Activated B cell treated with CpG ODN at 0.5 μM for 24 hours (primary cell): ENCODE results near the gene INO80. TPM values are rescaled to one million over a fixed set of nuclear protein-coding genes. Genes with fewer than 3 reads are reported as not detected.

Source experiments
- ATAC-seq: fragments of 200-7000 bp; cut with Tn5 transposase; one replicate; pipeline ENCODE4 v1.10.0; 2021; ENCODE audit warnings: low read depth, mild to moderate bottlenecking, moderate library complexity
- CTCF ChIA-PET: fragments of 350-600 bp; sonication (Branson Sonifier 250); formaldehyde crosslinking; loops from one replicate; lab custom pipeline; 2021; ENCODE audit warnings: antibody characterized with exemption; lab: Charles Lee
- POLR2A ChIA-PET: fragments of 350-600 bp; sonication (Branson Sonifier 250); formaldehyde crosslinking; loops from one replicate; lab custom pipeline; 2021; ENCODE audit warnings: antibody characterized with exemption; lab: Charles Lee
- DNase-seq: peaks from one replicate; pipeline ENCODE4 v3.0.0; 2022
- H3K27ac Mint-ChIP-seq: one replicate; pipeline ENCODE4 v1.8.0; 2020; ENCODE audit warnings: mixed read lengths
- H3K27me3 Mint-ChIP-seq: one replicate; pipeline ENCODE4 v1.8.0; 2021; ENCODE audit warnings: mixed read lengths
- H3K36me3 Mint-ChIP-seq: one replicate; pipeline ENCODE4 v1.8.0; 2021; ENCODE audit warnings: low read depth, mixed read lengths
- H3K4me1 Mint-ChIP-seq: one replicate; pipeline ENCODE4 v1.8.0; 2021; ENCODE audit warnings: mixed read lengths
- H3K4me3 Mint-ChIP-seq: one replicate; pipeline ENCODE4 v1.8.0; 2020; ENCODE audit warnings: mild to moderate bottlenecking, mixed read lengths
- H3K9me3 Mint-ChIP-seq: one replicate; pipeline ENCODE4 v1.8.0; 2020; ENCODE audit warnings: mixed read lengths
- intact Hi-C: fragments of 100-400 bp; cut with micrococcal nuclease; formaldehyde crosslinking; loops from one replicate; pipeline ENCODE4 v1.15.1; 2024
- total RNA-seq: library from RNA; stranded (reverse); gene quantifications from 2 replicates; pipeline ENCODE4 v1.2.3, GENCODE V29; 2022
- TF ChIP-seq, protein P1 (sequence below): fragments of 200-600 bp; IDR thresholded peaks from one replicate; pipeline ENCODE4 v1.8.0; 2022; ENCODE audit warnings: antibody characterized with exemption, mild to moderate bottlenecking

Gene INO80
- total RNA-seq, 1 donor from 2014 or later: 38.8 TPM

DNA sequence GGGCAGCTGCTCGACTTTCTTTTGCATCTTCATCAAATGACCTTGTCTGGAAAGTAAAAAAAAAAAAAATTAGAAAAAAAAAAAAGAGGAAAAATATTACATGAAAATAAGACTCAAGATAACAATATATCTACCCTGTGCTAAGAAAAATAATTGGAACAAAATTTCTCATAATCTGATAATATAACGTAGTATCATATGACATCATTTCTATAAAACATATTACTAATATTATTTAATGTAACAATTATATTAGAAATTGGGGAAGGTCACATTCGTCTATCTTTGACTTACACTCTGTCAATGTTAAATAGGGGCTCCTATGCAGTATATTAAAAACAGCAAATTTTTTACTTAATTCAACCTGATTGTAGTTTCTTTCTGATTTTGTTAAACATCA, 44.1 kb downstream of the INO80 start:
- Mint-ChIP-seq H3K27ac (no peak overlapping the region), H3K4me3 (no peak overlapping the region), H3K9me3 (no peaks in the 10 kb centered on the region), H3K4me1 (no peaks in the 10 kb centered on the region), H3K36me3 (peaks cover 81% of the 10 kb centered on the region), H3K27me3 (no peaks in the 10 kb centered on the region)
- ChIA-PET CTCF (no interaction called here), POLR2A (no interaction called here)
- TF ChIP-seq, protein P1, sequence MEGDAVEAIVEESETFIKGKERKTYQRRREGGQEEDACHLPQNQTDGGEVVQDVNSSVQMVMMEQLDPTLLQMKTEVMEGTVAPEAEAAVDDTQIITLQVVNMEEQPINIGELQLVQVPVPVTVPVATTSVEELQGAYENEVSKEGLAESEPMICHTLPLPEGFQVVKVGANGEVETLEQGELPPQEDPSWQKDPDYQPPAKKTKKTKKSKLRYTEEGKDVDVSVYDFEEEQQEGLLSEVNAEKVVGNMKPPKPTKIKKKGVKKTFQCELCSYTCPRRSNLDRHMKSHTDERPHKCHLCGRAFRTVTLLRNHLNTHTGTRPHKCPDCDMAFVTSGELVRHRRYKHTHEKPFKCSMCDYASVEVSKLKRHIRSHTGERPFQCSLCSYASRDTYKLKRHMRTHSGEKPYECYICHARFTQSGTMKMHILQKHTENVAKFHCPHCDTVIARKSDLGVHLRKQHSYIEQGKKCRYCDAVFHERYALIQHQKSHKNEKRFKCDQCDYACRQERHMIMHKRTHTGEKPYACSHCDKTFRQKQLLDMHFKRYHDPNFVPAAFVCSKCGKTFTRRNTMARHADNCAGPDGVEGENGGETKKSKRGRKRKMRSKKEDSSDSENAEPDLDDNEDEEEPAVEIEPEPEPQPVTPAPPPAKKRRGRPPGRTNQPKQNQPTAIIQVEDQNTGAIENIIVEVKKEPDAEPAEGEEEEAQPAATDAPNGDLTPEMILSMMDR: no peak
- ATAC-seq (no peak), DNase-seq (no peak)
- intact Hi-C loops: no loop called here

DNA sequence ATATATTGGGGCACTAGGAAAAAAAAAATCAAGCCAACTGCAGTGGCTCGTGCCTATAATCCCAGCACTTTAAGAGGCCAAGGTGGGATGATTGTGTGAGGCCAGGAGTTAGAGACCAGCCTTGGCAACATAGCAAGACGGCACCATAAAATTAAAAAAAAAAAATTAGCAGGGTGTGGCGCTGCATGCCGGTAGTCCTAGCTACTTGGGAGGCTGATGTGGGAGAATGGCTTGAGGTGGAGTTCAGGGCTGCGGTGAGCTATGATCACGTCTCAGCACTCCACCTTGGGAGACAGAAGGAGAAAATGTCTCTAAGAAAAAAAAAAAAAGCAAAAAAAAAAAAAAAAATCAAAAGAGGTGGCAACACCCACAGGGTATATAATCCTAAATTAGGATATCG, 49.6 kb downstream of the INO80 start:
- TF ChIP-seq, protein P1: no peak
- ChIA-PET CTCF (interaction anchor here (0.7 kb wide), 1 partner anchor 556 kb away, joined by 3 read pairs; no protein-coding TSS in a partner anchor), POLR2A (interaction anchor here (0.7 kb wide), 3 partner anchors 11 to 300 kb away, joined by 3 to 5 read pairs (median 4); partner anchors contain the start of gene CHP1)
- Mint-ChIP-seq H3K9me3 (peaks cover 2% of the 10 kb centered on the region), H3K4me3 (no peak overlapping the region), H3K27ac (no peak overlapping the region), H3K27me3 (no peaks in the 10 kb centered on the region), H3K4me1 (no peaks in the 10 kb centered on the region), H3K36me3 (peaks cover 87% of the 10 kb centered on the region)
- intact Hi-C loops: no loop called here
- DNase-seq (no peak), ATAC-seq (no peak)

DNA sequence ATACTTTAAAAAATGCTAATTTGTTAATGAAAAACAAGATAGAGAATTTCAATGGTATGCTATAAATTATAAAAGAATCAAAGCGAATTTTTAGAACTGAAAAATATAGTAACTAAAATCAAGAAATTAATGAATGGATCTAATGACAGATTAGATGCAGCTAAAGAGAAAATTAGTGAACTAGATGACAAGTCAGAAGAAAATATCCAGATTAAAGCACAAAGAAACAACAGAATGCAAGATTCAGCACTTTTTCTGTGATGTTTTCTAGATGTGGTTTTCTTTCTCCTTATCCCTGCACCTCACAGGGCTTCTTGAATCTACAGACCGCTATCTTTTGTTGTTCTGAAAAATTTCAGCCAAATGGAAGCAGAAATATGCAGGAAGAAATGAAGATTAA, 54.4 kb downstream of the INO80 start:
- CTCF ChIA-PET: no interaction called here
- Mint-ChIP-seq H3K36me3 (peaks cover 85% of the 10 kb centered on the region), H3K9me3 (peaks cover 4% of the 10 kb centered on the region), H3K4me3 (no peak overlapping the region), H3K4me1 (no peaks in the 10 kb centered on the region), H3K27ac (no peak overlapping the region), H3K27me3 (no peaks in the 10 kb centered on the region)
- intact Hi-C loops: no loop called here
- ATAC-seq (no peak), DNase-seq (no peak)
- TF ChIP-seq, protein P1: no peak
- POLR2A ChIA-PET: interaction anchor here (0.5 kb wide), 1 partner anchor 354 kb away, joined by 3 read pairs; no protein-coding TSS in a partner anchor

DNA sequence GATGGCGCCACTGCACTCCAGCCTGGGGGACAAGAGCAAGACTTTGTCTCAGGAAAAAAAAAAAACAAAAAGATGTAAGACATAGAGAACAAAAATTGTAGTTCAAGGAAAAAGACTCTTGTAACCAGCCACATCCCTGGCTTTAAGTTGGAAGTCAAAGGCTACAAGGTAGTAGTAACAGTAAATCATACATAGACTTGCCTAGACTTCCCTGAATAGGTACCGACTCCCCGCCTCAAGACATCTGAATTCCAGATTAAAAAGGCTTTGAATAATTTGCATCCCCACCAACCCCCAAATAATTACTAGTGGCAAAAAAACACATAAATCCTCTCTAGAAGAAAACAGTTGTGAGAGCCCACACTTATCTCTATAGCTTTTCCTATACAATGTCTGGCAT, 55.6 kb downstream of the INO80 start:
- ATAC-seq (no peak), DNase-seq (no peak)
- ChIA-PET CTCF (no interaction called here), POLR2A (no interaction called here)
- Mint-ChIP-seq H3K4me1 (no peaks in the 10 kb centered on the region), H3K27me3 (no peaks in the 10 kb centered on the region), H3K27ac (no peak overlapping the region), H3K36me3 (peaks cover 86% of the 10 kb centered on the region), H3K4me3 (no peak overlapping the region), H3K9me3 (peaks cover 4% of the 10 kb centered on the region)
- TF ChIP-seq, protein P1: no peak
- intact Hi-C loops: no loop called here

DNA sequence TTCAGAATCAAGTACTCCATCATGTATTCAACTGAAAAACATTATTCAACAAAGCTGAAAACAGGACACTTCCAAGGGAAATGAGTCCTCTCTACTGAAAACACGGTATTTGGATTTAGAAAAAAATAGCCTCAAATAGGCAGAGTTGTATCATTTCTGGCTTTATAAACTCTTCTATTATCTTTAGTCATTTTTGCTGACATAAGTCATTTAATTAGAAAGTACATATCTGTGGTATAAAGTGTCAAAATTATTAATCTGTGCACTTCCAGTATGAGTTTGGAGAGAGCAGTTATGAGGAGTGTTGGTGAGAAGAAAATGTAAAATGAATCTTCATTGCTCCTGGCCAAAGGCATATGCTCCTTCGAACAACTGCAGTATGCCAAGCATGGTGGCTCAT, 59.3 kb downstream of the INO80 start:
- ChIA-PET CTCF (no interaction called here), POLR2A (no interaction called here)
- H3K9me3 Mint-ChIP-seq: peaks cover 2% of the 10 kb centered on the region
- no peak overlapping the region for H3K27ac Mint-ChIP-seq
- TF ChIP-seq, protein P1: no peak
- DNase-seq (no peak), ATAC-seq (no peak)
- peaks cover 83% of the 10 kb centered on the region for H3K36me3 Mint-ChIP-seq
- intact Hi-C loops: no loop called here
- no peak overlapping the region for H3K4me3 Mint-ChIP-seq
- H3K4me1 Mint-ChIP-seq: no peaks in the 10 kb centered on the region
- H3K27me3 Mint-ChIP-seq: no peaks in the 10 kb centered on the region
